H1 (cell line): ENCODE measurements around the gene NPC2. TPM values are rescaled to one million over a fixed set of nuclear protein-coding genes. Genes with fewer than 3 reads are reported as not detected.
A peak's percentile ranks its signal among the peaks of the same experiment; 100 is the strongest.

Experiments used
- CTCF ChIA-PET: fragments of 300-600 bp; sonication (Branson Sonifier 250); formaldehyde crosslinking; loops from one replicate; lab custom pipeline; 2021; ENCODE audit not compliant: partially characterized antibody; lab: Charles Lee
- POLR2A ChIA-PET: fragments of 300-600 bp; sonication (Branson Sonifier 250); formaldehyde crosslinking; loops from one replicate; lab custom pipeline; 2021; ENCODE audit warnings: inconsistent platforms; ENCODE audit not compliant: partially characterized antibody; lab: Charles Lee
- DNase-seq, 2 experiments: peaks; one replicate each; pipeline versions ENCODE4 v3.0.0 to v3.0.0-alpha.2; 2010 to 2022; ENCODE audit warnings: low spot score in 2 of 2, low read depth in 1 of 2, mixed read lengths in 1 of 2
- FAIRE-seq: peaks from 2 replicates; lab custom pipeline; 2011; peaks lifted over from hg19 to GRCh38; lab: Jason Lieb, UNC
- H2AFZ ChIP-seq: 2 replicates; pipeline ENCODE4 v1.8.1; 2012; ENCODE audit warnings: low read length, inconsistent platforms
- H2AK5ac ChIP-seq: 2 replicates; pipeline ENCODE4 v1.6.1; 2013; ENCODE audit warnings: low read depth, low read length
- H2BK120ac ChIP-seq: replicated peaks from 2 replicates; pipeline ENCODE3; 2013; ENCODE audit warnings: low read depth, low read length, inconsistent platforms
- H2BK12ac ChIP-seq: 2 replicates; pipeline ENCODE4 v1.6.1; 2013; ENCODE audit warnings: low read depth, low read length
- H2BK15ac ChIP-seq: 2 replicates; pipeline ENCODE4 v1.6.1; 2013; ENCODE audit warnings: low read length
- H2BK20ac ChIP-seq: 2 replicates; pipeline ENCODE4 v1.6.1; 2013; ENCODE audit warnings: low read length
- H2BK5ac ChIP-seq: 2 replicates; pipeline ENCODE4 v1.6.1; 2013; ENCODE audit warnings: low read depth, low read length
- H3K14ac ChIP-seq: 2 replicates; pipeline ENCODE4 v1.6.1; 2013; ENCODE audit warnings: inconsistent platforms; ENCODE audit not compliant: insufficient read length
- H3K18ac ChIP-seq: 2 replicates; pipeline ENCODE4 v1.6.1; 2013; ENCODE audit warnings: low read length; ENCODE audit errors: extremely low read depth
- H3K23ac ChIP-seq: 2 replicates; pipeline ENCODE4 v1.6.1; 2013; ENCODE audit warnings: inconsistent platforms; ENCODE audit not compliant: insufficient read length
- H3K23me2 ChIP-seq: 2 replicates; pipeline ENCODE4 v1.6.1; 2013; ENCODE audit warnings: low read depth, low read length
- H3K27ac ChIP-seq: 2 replicates; pipeline ENCODE4 v1.6.1; 2011; ENCODE audit warnings: low read depth, low read length, inconsistent platforms
- H3K27me3 ChIP-seq, 4 experiments: replicated peaks in 1 of 4; 1 replicate in 1 of 4; 2 replicates in 3 of 4; pipeline versions ENCODE4 v1.6.1 to v1.8.1; 2011 to 2013; ENCODE audit warnings: low read length in 3 of 4, mild to moderate bottlenecking in 3 of 4, inconsistent platforms in 2 of 4, mixed read lengths in 2 of 4, moderate library complexity in 1 of 4; ENCODE audit not compliant: control insufficient read depth in 3 of 4, insufficient read depth in 3 of 4; ENCODE audit errors: extremely low read depth in 1 of 4
- H3K36me3 ChIP-seq, 4 experiments: 2 replicates each; pipeline versions ENCODE4 v1.6.1 to v1.8.1; 2011 to 2013; ENCODE audit warnings: mild to moderate bottlenecking in 4 of 4, low read length in 3 of 4, moderate library complexity in 2 of 4, control low read depth in 1 of 4, inconsistent platforms in 1 of 4; ENCODE audit not compliant: insufficient read depth in 4 of 4, control insufficient read depth in 2 of 4
- H3K4ac ChIP-seq: replicated peaks from 2 replicates; pipeline ENCODE3; 2013; ENCODE audit warnings: low read length, low read depth, mixed read lengths, inconsistent platforms; ENCODE audit not compliant: insufficient read length
- H3K4me1 ChIP-seq, 4 experiments: replicated peaks in 1 of 4; 1 replicate in 1 of 4; 2 replicates in 3 of 4; pipeline versions ENCODE4 v1.6.1 to v1.8.1; 2011 to 2013; ENCODE audit warnings: low read length in 3 of 4, inconsistent platforms in 2 of 4, mixed read lengths in 1 of 4; ENCODE audit not compliant: insufficient read depth in 4 of 4, control insufficient read depth in 3 of 4
- H3K4me2 ChIP-seq, 2 experiments: 2 replicates each; pipeline versions ENCODE4 v1.6.1 to v1.8.1; 2011 to 2013; ENCODE audit warnings: low read depth in 2 of 2, low read length in 2 of 2, control low read depth in 1 of 2, inconsistent platforms in 1 of 2, mild to moderate bottlenecking in 1 of 2; ENCODE audit not compliant: insufficient read depth in 1 of 2
- H3K4me3 ChIP-seq, 4 experiments: fragments of 200-600, 300-600 bp in 1 of 4; sonication (generic), shearing (Covaris generic), sonication (Bioruptor Twin) in 1 of 4; 2 replicates each; pipeline versions ENCODE4 v1.5.1 to v1.8.1; 2011 to 2016; ENCODE audit warnings: low read length in 4 of 4, low read depth in 3 of 4, control low read depth in 2 of 4, inconsistent platforms in 2 of 4, mild to moderate bottlenecking in 2 of 4, mixed read lengths in 1 of 4, moderate library complexity in 1 of 4; ENCODE audit not compliant: insufficient read depth in 2 of 4; ENCODE audit errors: extremely low read depth in 1 of 4
- H3K56ac ChIP-seq: replicated peaks from 2 replicates; pipeline ENCODE3; 2013; ENCODE audit warnings: low read depth, mild to moderate bottlenecking, mixed read lengths, low read length, inconsistent platforms; ENCODE audit not compliant: insufficient read length
- H3K79me1 ChIP-seq: 2 replicates; pipeline ENCODE4 v1.6.1; 2013; ENCODE audit warnings: low read depth, low read length, control low read depth
- H3K79me2 ChIP-seq, 2 experiments: 2 replicates each; pipeline versions ENCODE4 v1.6.1 to v1.8.1; 2012 to 2013; ENCODE audit warnings: low read length in 2 of 2, mild to moderate bottlenecking in 2 of 2, inconsistent platforms in 1 of 2; ENCODE audit not compliant: insufficient read depth in 2 of 2, control insufficient read depth in 1 of 2
- H3K9ac ChIP-seq, 4 experiments: replicated peaks in 1 of 4; 1 replicate in 1 of 4; 2 replicates in 3 of 4; pipeline versions ENCODE4 v1.6.1 to v1.8.1; 2011 to 2013; ENCODE audit warnings: low read depth in 3 of 4, low read length in 3 of 4, control low read depth in 2 of 4, mild to moderate bottlenecking in 2 of 4, moderate library complexity in 2 of 4, inconsistent platforms in 1 of 4; ENCODE audit errors: extremely low read depth in 1 of 4
- H3K9me3 ChIP-seq, 2 experiments: 2 replicates each; pipeline versions ENCODE4 v1.6.1 to v1.8.1; 2012 to 2013; ENCODE audit warnings: mild to moderate bottlenecking in 2 of 2, moderate library complexity in 2 of 2, control low read depth in 1 of 2, inconsistent platforms in 1 of 2, low read depth in 1 of 2, low read length in 1 of 2, mixed read lengths in 1 of 2; ENCODE audit not compliant: insufficient read depth in 2 of 2
- H4K20me1 ChIP-seq, 2 experiments: replicated peaks in 1 of 2; 2 replicates each; pipeline versions ENCODE3 to v1.8.1; 2011 to 2013; ENCODE audit warnings: inconsistent platforms in 2 of 2, low read length in 2 of 2, mild to moderate bottlenecking in 1 of 2; ENCODE audit not compliant: insufficient read depth in 2 of 2, control insufficient read depth in 1 of 2
- H4K5ac ChIP-seq: 2 replicates; pipeline ENCODE4 v1.6.1; 2013; ENCODE audit warnings: low read length, low read depth, mixed read lengths, inconsistent platforms; ENCODE audit not compliant: insufficient read length
- H4K8ac ChIP-seq: 2 replicates; pipeline ENCODE4 v1.8.0; 2013; ENCODE audit warnings: mild to moderate bottlenecking, moderate library complexity, low read length, inconsistent platforms; ENCODE audit not compliant: insufficient read depth; ENCODE audit errors: extremely low read depth
- H4K91ac ChIP-seq: replicated peaks from 2 replicates; pipeline ENCODE3; 2013; ENCODE audit warnings: low read length, mixed read lengths, inconsistent platforms; ENCODE audit not compliant: insufficient read length
- BRCA1 ChIP-seq: IDR thresholded peaks from 2 replicates; pipeline ENCODE4 v1.6.1; 2012; ENCODE audit warnings: low read depth, low read length, improper control_type of control experiment
- CBX8 ChIP-seq: fragments of 300-800, 300-1000 bp; sonication (generic); IDR thresholded peaks from 2 replicates; pipeline ENCODE4 v1.7.1; 2016; ENCODE audit warnings: low read depth, low read length, borderline replicate concordance
- CEBPB ChIP-seq: IDR thresholded peaks from 2 replicates; pipeline ENCODE4 v1.6.1; 2012; ENCODE audit warnings: low read depth, low read length
- CREB1 ChIP-seq: IDR thresholded peaks from 2 replicates; pipeline ENCODE4 v1.6.1; 2012; ENCODE audit warnings: inconsistent platforms
- EZH2 ChIP-seq: fragments of 200-600 bp; sonication (generic); IDR thresholded peaks from 2 replicates; pipeline ENCODE4 v1.7.1; 2012; ENCODE audit warnings: low read depth, mild to moderate bottlenecking, moderate library complexity, low read length, inconsistent platforms; ENCODE audit not compliant: severe bottlenecking
- JUN ChIP-seq: IDR thresholded peaks from 2 replicates; pipeline ENCODE4 v1.6.1; 2011; ENCODE audit warnings: low read depth, mild to moderate bottlenecking, improper control_type of control experiment, low read length
- MAFK ChIP-seq: IDR thresholded peaks from 2 replicates; pipeline ENCODE4 v1.6.1; 2012; ENCODE audit warnings: low read depth, mild to moderate bottlenecking, improper control_type of control experiment, low read length
- POU5F1 ChIP-seq: IDR thresholded peaks from 2 replicates; pipeline ENCODE4 v1.6.1; 2011; ENCODE audit warnings: low read depth, mild to moderate bottlenecking, low read length, moderate library complexity
- RBBP5 ChIP-seq: IDR thresholded peaks from 2 replicates; pipeline ENCODE4 v1.7.1; 2012; ENCODE audit warnings: low read depth, mild to moderate bottlenecking, inconsistent platforms, low read length, moderate library complexity, borderline replicate concordance
- RFX5 ChIP-seq: IDR thresholded peaks from 2 replicates; pipeline ENCODE4 v1.6.1; 2011; ENCODE audit warnings: low read depth, low read length, improper control_type of control experiment, borderline replicate concordance
- TCF12 ChIP-seq: IDR thresholded peaks from 2 replicates; pipeline ENCODE4 v1.6.1; 2011; ENCODE audit warnings: low read depth, mild to moderate bottlenecking, low read length
- YY1 ChIP-seq: IDR thresholded peaks from 2 replicates; pipeline ENCODE4 v1.6.1; 2011; ENCODE audit warnings: low read depth, mild to moderate bottlenecking, low read length
- WGBS, 2 experiments: shearing (Covaris generic) in 1 of 2; methylation state at CpG; one replicate each; pipeline versions ENCODE4 v1.1.6 to v1.1.7; 2013 to 2015; ENCODE audit warnings: low lambda C conversion rate in 2 of 2, mixed read lengths in 2 of 2, inconsistent platforms in 1 of 2, low coverage in 1 of 2, missing lambda C conversion rate in 1 of 2; ENCODE audit not compliant: insufficient replicate concordance in 2 of 2, insufficient coverage in 1 of 2, insufficient read length in 1 of 2; ENCODE audit errors: extremely low coverage in 1 of 2, missing lambda C conversion rate in 1 of 2; 5-methylcytosine and 5-hydroxymethylcytosine counted together
- polyA plus RNA-seq, 7 experiments: library from polyadenylated mRNA; depleted of rRNA in 3 of 7; stranded (reverse) in 5 of 7; unstranded in 2 of 7; fragments of >200 nt in 5 of 7; fragments of 200-250 nt in 2 of 7; gene quantifications; 1 replicate in 5 of 7; 2 replicates in 1 of 7; 4 replicates in 1 of 7; pipeline versions ENCODE4 v1.2.1 to v1.2.3, GENCODE V29; 2011 to 2013; ENCODE audit warnings: missing spikeins in 2 of 7, mixed read lengths in 2 of 7
- total RNA-seq: library from RNA; stranded (reverse); fragmentation: NEBNext Ultra II Directional; extraction: Animal tissue kit (Norgen Biotek cat#: 25700); gene quantifications from 2 replicates; pipeline ENCODE4 v1.2.1, GENCODE V29; 2021

Gene NPC2
- total and polyA plus RNA-seq, 2 of the 8 experiments (the other 6 are each of a cell fraction or from before 2014, with no cell fraction given): 178 to 258 TPM

- no peaks in the 10 kb centered on the region for H3K79me2 ChIP-seq
- FAIRE-seq: no peak
- H3K23me2 ChIP-seq: no peaks in the 10 kb centered on the region
- no peak overlapping the region for H3K4me3 ChIP-seq
- H3K79me1 ChIP-seq: no peaks in the 10 kb centered on the region
- POLR2A ChIA-PET: interaction anchor here (1.3 to 1.5 kb wide), 3 partner anchors 16 to 97 kb away, joined by 4 to 5 read pairs (median 4); no protein-coding TSS in a partner anchor
- H3K4ac ChIP-seq: no peak overlapping the region
- H3K9me3 ChIP-seq: peaks cover 0 to 5% of the 10 kb centered on the region in 2 experiments; a peak in 3 of 4 replicates
- H2BK5ac ChIP-seq: no peak overlapping the region
- H3K27me3 ChIP-seq: no peaks in the 10 kb centered on the region
- H3K23ac ChIP-seq: no peak overlapping the region
- peaks cover 0 to 3% (median 2%) of the 10 kb centered on the region in 4 experiments; a peak in 5 of 7 replicates for H3K4me1 ChIP-seq
- peak overlapping the region; percentile 35; the same call in 1 of the 2 replicates for H2BK12ac ChIP-seq
- 88% methylated on average over 17 of the region's 17 CpGs; no CpG with 5 or more reads in 1 of the 2 experiments for WGBS, 2 experiments
- no peak overlapping the region for H2AFZ ChIP-seq
- H4K5ac ChIP-seq: no peak overlapping the region
- H3K18ac ChIP-seq: 0 out of 2 replicates have a peak overlapping the region, but pooled peaks have one; percentile 65
- H4K91ac ChIP-seq: peak overlapping the region; percentile 12
- peak overlapping the region; percentile 10; the same call in 1 of the 2 replicates for H2AK5ac ChIP-seq
- H3K4me2 ChIP-seq: no peak overlapping the region
- H3K27ac ChIP-seq: no peak overlapping the region
- CTCF ChIA-PET: interaction anchor here (0.6 to 18.2 kb wide), 21 partner anchors 8 to 163 kb away, joined by 3 to 181 read pairs (median 4); partner anchors contain the start of genes ISCA2 and NPC2
- no peak overlapping the region; the same call in 1 of the 2 replicates for H2BK20ac ChIP-seq
- 0 out of 8 replicates have a peak, but pooled peaks cover 0 to 4% (median 0%) of the 10 kb centered on the region in 4 experiments for H3K36me3 ChIP-seq
- H2BK120ac ChIP-seq: no peak overlapping the region
- no peak overlapping the region for H3K9ac ChIP-seq
- no peak overlapping the region for H3K56ac ChIP-seq
- H3K14ac ChIP-seq: no peak overlapping the region
- no peak overlapping the region for H2BK15ac ChIP-seq
- H4K8ac ChIP-seq: peak overlapping the region; percentile 45; the same call in 1 of the 2 replicates
- H4K20me1 ChIP-seq: no peaks in the 10 kb centered on the region
- no peak for DNase-seq
- TF ChIP-seq CBX8: no peak
- TF ChIP-seq RBBP5: no peak
- TF ChIP-seq CEBPB: no peak
- TF ChIP-seq JUN: no peak
- no peak for TF ChIP-seq MAFK
- no peak for TF ChIP-seq YY1
- no peak for TF ChIP-seq EZH2
- no peak for TF ChIP-seq BRCA1
- TF ChIP-seq CREB1: no peak
- no peak for TF ChIP-seq TCF12
- TF ChIP-seq RFX5: no peak
- no peak for TF ChIP-seq POU5F1
These were observed 36.2 kb downstream of the NPC2 start for GRCh38 chr14:74456684-74457564.
